ENCODE measurements around the gene ELMOD1. TPM values are rescaled to one million over a fixed set of nuclear protein-coding genes. Genes with fewer than 3 reads are reported as not detected.

The ELMOD1 gene
- total and polyA plus RNA-seq, 2 of the 4 experiments (the other 2 are of a cell fraction), result 0.18 to 0.29 TPM

GRCh38 chr11:107593951-107594350 is 3.0 kb downstream of the ELMOD1 start:
- dilution Hi-C loops (cut with HindIII; ENCODE audit: low sequenced_read_pairs, unreplicated experiment), result no loop called here
- Histone ChIP-seq H3K4me3 (ENCODE audit: insufficient read depth, low read depth, low read length) (no peak overlapping the region), H2BK120ac (ENCODE audit: low read depth, low read length) (no peak overlapping the region), H3K27ac (ENCODE audit: insufficient read depth, low read length) (no peak overlapping the region), H2AK5ac (ENCODE audit: low read depth, low read length) (no peak overlapping the region), H3K9ac (ENCODE audit: low read depth, low read length) (no peak overlapping the region), H4K5ac (ENCODE audit: low read depth, low read length) (no peak overlapping the region), H2BK20ac (ENCODE audit: low read depth, low read length) (no peak overlapping the region), H3K14ac (replicated peaks; ENCODE audit: low read depth, low read length) (no peak overlapping the region), H3K23ac (ENCODE audit: low read depth, low read length) (no peak overlapping the region), H3K4me1 (ENCODE audit: control insufficient read depth, insufficient read depth, low read length) (peaks cover 3% of the 10 kb centered on the region; the same call in 1 of the 2 replicates), H3K18ac (ENCODE audit: low read depth, low read length) (no peak overlapping the region), H2AFZ (replicated peaks; ENCODE audit: low read length, poor library complexity) (no peak overlapping the region), H3K36me3 (ENCODE audit: control insufficient read depth, insufficient read depth, low read length) (no peaks in the 10 kb centered on the region), H3K27me3 (ENCODE audit: control insufficient read depth, insufficient read depth, low read length) (peaks cover 42% of the 10 kb centered on the region), H2BK15ac (ENCODE audit: low read depth, low read length) (no peak overlapping the region), H4K20me1 (ENCODE audit: insufficient read depth, low read length) (no peaks in the 10 kb centered on the region), H3K79me1 (ENCODE audit: low read depth in 1 of 2, low read length in 2 of 2) (no peaks in the 10 kb centered on the region), H3K4me2 (ENCODE audit: low read depth, low read length) (no peak overlapping the region), H3K56ac (ENCODE audit: extremely low read depth, insufficient read depth, low read length) (no peak overlapping the region), H4K91ac (ENCODE audit: insufficient read depth, low read depth, low read length) (no peak overlapping the region), H2BK5ac (ENCODE audit: low read depth, low read length, poor library complexity, severe bottlenecking) (no peak overlapping the region), H3K9me3 (ENCODE audit: control insufficient read depth, insufficient read depth, low read length) (no peaks in the 10 kb centered on the region; the same call in 1 of the 2 replicates), H3K9me1 (ENCODE audit: insufficient read depth, low read length) (no peaks in the 10 kb centered on the region), H4K8ac (ENCODE audit: low read depth in 2 of 2, low read length in 2 of 2) (no peak overlapping the region), H3K4ac (ENCODE audit: low read depth, low read length) (no peak overlapping the region), H2AK9ac (replicated peaks; ENCODE audit: low read depth, low read length, poor library complexity) (no peak overlapping the region)
- DNase-seq (no peak), ATAC-seq (ENCODE audit: low read depth) (no peak)
- CTCF ChIA-PET, result no interaction called here
- in situ Hi-C loops (cut with MboI; ENCODE audit: low sequenced_read_pairs), result loop anchor here (25.0 kb wide), 1 partner anchor 1068 kb away; the partner anchor contains the start of gene DDX10
- POLR2A ChIA-PET (ENCODE audit: unreplicated experiment), result no interaction called here
- no peak for TF ChIP-seq RCOR1 (IDR thresholded peaks at IDR 0.05; ENCODE audit: insufficient replicate concordance, low read length)
- no peak for TF ChIP-seq MAZ (IDR thresholded peaks at IDR 0.05; ENCODE audit: borderline replicate concordance, low read depth, low read length)
- TF ChIP-seq, protein P1, sequence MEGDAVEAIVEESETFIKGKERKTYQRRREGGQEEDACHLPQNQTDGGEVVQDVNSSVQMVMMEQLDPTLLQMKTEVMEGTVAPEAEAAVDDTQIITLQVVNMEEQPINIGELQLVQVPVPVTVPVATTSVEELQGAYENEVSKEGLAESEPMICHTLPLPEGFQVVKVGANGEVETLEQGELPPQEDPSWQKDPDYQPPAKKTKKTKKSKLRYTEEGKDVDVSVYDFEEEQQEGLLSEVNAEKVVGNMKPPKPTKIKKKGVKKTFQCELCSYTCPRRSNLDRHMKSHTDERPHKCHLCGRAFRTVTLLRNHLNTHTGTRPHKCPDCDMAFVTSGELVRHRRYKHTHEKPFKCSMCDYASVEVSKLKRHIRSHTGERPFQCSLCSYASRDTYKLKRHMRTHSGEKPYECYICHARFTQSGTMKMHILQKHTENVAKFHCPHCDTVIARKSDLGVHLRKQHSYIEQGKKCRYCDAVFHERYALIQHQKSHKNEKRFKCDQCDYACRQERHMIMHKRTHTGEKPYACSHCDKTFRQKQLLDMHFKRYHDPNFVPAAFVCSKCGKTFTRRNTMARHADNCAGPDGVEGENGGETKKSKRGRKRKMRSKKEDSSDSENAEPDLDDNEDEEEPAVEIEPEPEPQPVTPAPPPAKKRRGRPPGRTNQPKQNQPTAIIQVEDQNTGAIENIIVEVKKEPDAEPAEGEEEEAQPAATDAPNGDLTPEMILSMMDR (conservative IDR thresholded peaks at IDR 0.05; ENCODE audit: low read depth, low read length), result no peak
- TF ChIP-seq POLR2A (IDR thresholded peaks at IDR 0.05; ENCODE audit: low read depth, low read length), result no peak
- TF ChIP-seq RAD21 (IDR thresholded peaks at IDR 0.05; ENCODE audit: low read length), result no peak
- no peak for TF ChIP-seq RFX5 (IDR thresholded peaks at IDR 0.05; ENCODE audit: low read depth, low read length)
- TF ChIP-seq SMC3 (IDR thresholded peaks at IDR 0.05; ENCODE audit: low read depth, low read length), result no peak
- TF ChIP-seq BHLHE40 (IDR thresholded peaks at IDR 0.05; ENCODE audit: low read depth, low read length), result no peak
- TF ChIP-seq MXI1 (IDR thresholded peaks at IDR 0.05; ENCODE audit: borderline replicate concordance, low read depth, low read length), result no peak
- TF ChIP-seq ELK1 (IDR thresholded peaks at IDR 0.05; ENCODE audit: borderline replicate concordance, low read depth, low read length), result no peak
- TF ChIP-seq FOS (IDR thresholded peaks at IDR 0.05; ENCODE audit: low read depth, low read length), result no peak
- no peak for TF ChIP-seq CHD1 (IDR thresholded peaks at IDR 0.05; ENCODE audit: low read depth, low read length)
- no peak for TF ChIP-seq MAFK (IDR thresholded peaks at IDR 0.05; ENCODE audit: low read depth, low read length)
- no peak for TF ChIP-seq USF2 (IDR thresholded peaks at IDR 0.05; ENCODE audit: low read depth, low read length)
- TF ChIP-seq CEBPB (IDR thresholded peaks at IDR 0.05; ENCODE audit: low read depth, low read length), result no peak
- 0% methylated on average over 1 of the region's 4 CpGs; no CpG with 5 or more reads in 1 of the 2 experiments for WGBS, 2 experiments (ENCODE audit: extremely low coverage in 2 of 2, insufficient read length in 1 of 2)
- BruUV-seq (replicated peaks), result no TSS peak
- intact Hi-C loops (cut with micrococcal nuclease), result no loop called here
